GM12878 (cell line): Measurements from ENCODE around the gene SIRPD. TPM values are rescaled to one million over a fixed set of nuclear protein-coding genes. Genes with fewer than 3 reads are reported as not detected.

Experiments
- ATAC-seq: fragments of 200-7000 bp; cut with Tn5 transposase; 3 replicates; pipeline ENCODE4 v1.9.1; 2020; ENCODE audit warnings: mild to moderate bottlenecking, moderate library complexity
- BruUV-seq: library from RNA; stranded (reverse); fragments of 400-500 nt; replicated peaks from 2 replicates; lab custom pipeline; 2021; lab: Mats Ljungman, UMichigan
- CTCF ChIA-PET: fragments of 300-600 bp; sonication (Branson Sonifier 250); formaldehyde crosslinking; extraction: SDS; loops from one replicate; lab custom pipeline; 2021; ENCODE audit warnings: inconsistent platforms; lab: Yijun Ruan, JAX
- POLR2A ChIA-PET: fragments of 350-600 bp; formaldehyde crosslinking; extraction: SDS; loops from one replicate; lab custom pipeline; 2021; ENCODE audit warnings: inconsistent platforms; lab: Charles Lee
- RAD21 ChIA-PET: fragments of 300-600 bp; sonication (Branson Sonifier 250); formaldehyde crosslinking; loops from one replicate; lab custom pipeline; 2023; ENCODE audit warnings: antibody characterized with exemption; ENCODE audit not compliant: unreplicated experiment; lab: Charles Lee
- SMC1A ChIA-PET: fragments of 300-600 bp; sonication (Branson Sonifier 250); formaldehyde crosslinking; loops from one replicate; lab custom pipeline; 2023; ENCODE audit not compliant: unreplicated experiment, uncharacterized antibody; lab: Charles Lee
- DNase-seq: peaks from one replicate; pipeline ENCODE4 v3.0.0-alpha.2; 2011; ENCODE audit warnings: low read depth, low spot score
- FAIRE-seq: peaks from 3 replicates; lab custom pipeline; 2011; peaks lifted over from hg19 to GRCh38; lab: Jason Lieb, UNC
- H2AFZ ChIP-seq: 2 replicates; pipeline ENCODE4 v1.6.0; 2011; ENCODE audit warnings: low read depth, low read length, control low read depth; ENCODE audit not compliant: control insufficient read depth
- H3K27ac ChIP-seq: 2 replicates; pipeline ENCODE4 v1.5.1; 2011; ENCODE audit warnings: control low read depth; ENCODE audit not compliant: control insufficient read depth, insufficient read depth
- H3K27me3 ChIP-seq, 2 experiments: replicated peaks in 1 of 2; 2 replicates each; pipeline versions ENCODE4 v1.6.0 to v1.6.1; 2011; ENCODE audit warnings: low read length in 1 of 2; ENCODE audit not compliant: control insufficient read depth in 2 of 2, insufficient read depth in 2 of 2
- H3K36me3 ChIP-seq, 2 experiments: 2 replicates each; pipeline ENCODE4 v1.5.1; 2011; ENCODE audit warnings: low read length in 1 of 2; ENCODE audit not compliant: control insufficient read depth in 2 of 2, insufficient read depth in 2 of 2
- H3K4me1 ChIP-seq: 2 replicates; pipeline ENCODE4 v1.6.1; 2011; ENCODE audit warnings: mild to moderate bottlenecking, low read length, moderate library complexity, mixed read lengths; ENCODE audit not compliant: control insufficient read depth, insufficient read depth
- H3K4me2 ChIP-seq: 2 replicates; pipeline ENCODE4 v1.6.0; 2011; ENCODE audit warnings: control low read depth; ENCODE audit not compliant: control insufficient read depth, insufficient read depth
- H3K4me3 ChIP-seq: fragments of 200-600 bp; sonication (generic); 2 replicates; pipeline ENCODE4 v1.5.1; 2016
- H3K79me2 ChIP-seq: 2 replicates; pipeline ENCODE4 v1.6.0; 2011; ENCODE audit warnings: low read length; ENCODE audit not compliant: control insufficient read depth, insufficient read depth
- H3K9ac ChIP-seq: 2 replicates; pipeline ENCODE4 v1.8.0; 2011; ENCODE audit warnings: low read length, control low read depth, mixed read lengths; ENCODE audit not compliant: control insufficient read depth, insufficient read depth
- H3K9me3 ChIP-seq: replicated peaks from 3 replicates; pipeline ENCODE4 v1.5.1; 2011; ENCODE audit warnings: mild to moderate bottlenecking, low read length; ENCODE audit not compliant: control insufficient read depth, insufficient read depth
- H4K20me1 ChIP-seq: 2 replicates; pipeline ENCODE4 v1.6.0; 2011; ENCODE audit not compliant: control insufficient read depth, insufficient read depth
- CHD2 ChIP-seq: IDR thresholded peaks from 2 replicates; pipeline ENCODE4 v1.6.1; 2011; ENCODE audit warnings: low read depth, low read length, improper control_type of control experiment, borderline replicate concordance
- DPF2 ChIP-seq: fragments of 450-650 bp; IDR thresholded peaks from 2 replicates; pipeline ENCODE4 v1.6.1; 2017; ENCODE audit warnings: mild to moderate bottlenecking
- EZH2 ChIP-seq: IDR thresholded peaks from 2 replicates; pipeline ENCODE4 v1.6.1; 2012; ENCODE audit warnings: low read depth, mild to moderate bottlenecking, control low read depth, inconsistent platforms, low read length, borderline replicate concordance; ENCODE audit not compliant: control insufficient read depth
- IRF4 ChIP-seq: IDR thresholded peaks from 2 replicates; pipeline ENCODE4 v1.6.1; 2011; ENCODE audit warnings: low read depth, low read length
- KLF5 ChIP-seq: fragments of 450-650 bp; IDR thresholded peaks from 2 replicates; pipeline ENCODE4 v1.6.1; 2014; ENCODE audit warnings: mild to moderate bottlenecking; ENCODE audit not compliant: partially characterized antibody
- POLR2A ChIP-seq: IDR thresholded peaks from 2 replicates; pipeline ENCODE4 v1.6.1; 2011; ENCODE audit warnings: low read depth, mild to moderate bottlenecking, low read length
- RBBP5 ChIP-seq: fragments of 200-600 bp; sonication (generic); conservative IDR thresholded peaks from 2 replicates; pipeline ENCODE4 v1.6.1; 2016
- SPI1 ChIP-seq: IDR thresholded peaks from 2 replicates; pipeline ENCODE4 v1.6.1; 2011; ENCODE audit warnings: low read depth, mild to moderate bottlenecking, low read length, moderate library complexity, borderline replicate concordance; ENCODE audit not compliant: insufficient read depth
- ZNF622 ChIP-seq: fragments of 450-650 bp; IDR thresholded peaks from 2 replicates; pipeline ENCODE4 v1.6.1; 2017; ENCODE audit warnings: mild to moderate bottlenecking, inconsistent platforms
- WGBS: methylation state at CpG from one replicate; pipeline ENCODE4 v1.1.6; 2016; ENCODE audit warnings: low lambda C conversion rate; ENCODE audit not compliant: insufficient replicate concordance, insufficient coverage; ENCODE audit errors: missing lambda C conversion rate; 5-methylcytosine and 5-hydroxymethylcytosine counted together
- in situ Hi-C: fragments of 300-500 bp; cut with MboI; formaldehyde crosslinking; loops from 9 replicates; pipeline ENCODE4 v1.14.3; 2018; ENCODE audit warnings: mixed read lengths
- intact Hi-C: fragments of 100-400 bp; cut with micrococcal nuclease; formaldehyde crosslinking; loops from one replicate; pipeline ENCODE4 v1.14.2; 2022; ENCODE audit not compliant: unreplicated experiment
- polyA plus RNA-seq, 11 experiments: library from polyadenylated mRNA; depleted of rRNA in 4 of 11; unstranded in 6 of 11; stranded (reverse) in 5 of 11; fragments of >200 nt; fragmentation: Nextera tagmentation in 4 of 11; fragmentation: Illumina TruSeq in 1 of 11; extraction: Ambion mirVana in 4 of 11; extraction: Trizol in 1 of 11; gene quantifications; 1 replicate in 1 of 11; 2 replicates in 10 of 11; pipeline versions ENCODE4 v1.2.1 to v1.2.3, GENCODE V29; 2011 to 2016; ENCODE audit warnings: inconsistent platforms in 2 of 11, missing spikeins in 2 of 11, low read depth in 1 of 11
- total RNA-seq, 4 experiments: library from RNA; depleted of rRNA in 3 of 4; stranded (reverse); fragments of >200 nt in 3 of 4; fragmentation: Illumina TruSeq in 1 of 4; extraction: Trizol in 1 of 4; gene quantifications; 2 replicates each; pipeline versions ENCODE4 v1.2.1 to v1.2.3, GENCODE V29; 2013 to 2021
- TF ChIP-seq, protein P1 (sequence below): IDR thresholded peaks from 2 replicates; pipeline ENCODE4 v1.6.1; 2011; ENCODE audit warnings: borderline replicate concordance, low read depth, mild to moderate bottlenecking, moderate library complexity, low read length; ENCODE audit not compliant: insufficient read depth, poor library complexity, severe bottlenecking
- TF ChIP-seq, protein P2 (sequence below): IDR thresholded peaks from 2 replicates; pipeline ENCODE4 v1.6.1; 2011; ENCODE audit warnings: mild to moderate bottlenecking, low read depth, low read length, moderate library complexity; ENCODE audit not compliant: insufficient replicate concordance

SIRPD gene
- total and polyA plus RNA-seq, 10 of the 15 experiments (the other 5 are each of a cell fraction or from before 2014, with no cell fraction given), result 0.10 to 1.6 (median 0.88) TPM

GRCh38 chr20:1526310-1526709, 31.2 kb downstream of the SIRPD start:
- no peaks in the 10 kb centered on the region for H3K79me2 ChIP-seq
- no peaks in the 10 kb centered on the region for H3K36me3 ChIP-seq
- no peak overlapping the region for H2AFZ ChIP-seq
- H3K9ac ChIP-seq, result no peak overlapping the region
- no peak for FAIRE-seq
- peaks cover 3% of the 10 kb centered on the region; the same call in 1 of the 3 replicates for H3K9me3 ChIP-seq
- no peak overlapping the region for H3K4me3 ChIP-seq
- no peak overlapping the region for H3K4me2 ChIP-seq
- H4K20me1 ChIP-seq, result no peaks in the 10 kb centered on the region
- H3K4me1 ChIP-seq, result peaks cover 3% of the 10 kb centered on the region; the same call in 1 of the 2 replicates
- H3K27ac ChIP-seq, result no peak overlapping the region
- TF ChIP-seq SPI1 (peak; percentile 22; the same call in 1 of the 2 replicates), RBBP5 (no peak)
- ATAC-seq, result no peak
- CTCF ChIA-PET, result interaction anchor here (1.2 to 3.6 kb wide), 3 partner anchors 23 to 251 kb away, joined by 3 to 11 read pairs (median 4); no protein-coding TSS in a partner anchor
- WGBS, result 0% methylated on average over 1 of the region's 1 CpG
- intact Hi-C loops, result no loop called here
- H3K27me3 ChIP-seq, result peaks cover 0 to 3% of the 10 kb centered on the region in 2 experiments; a peak in 2 of 4 replicates
- no TSS peak for BruUV-seq
- RAD21 ChIA-PET, result no interaction called here
- SMC1A ChIA-PET, result no interaction called here
- POLR2A ChIA-PET, result no interaction called here
- no peak for DNase-seq
- in situ Hi-C loops, result no loop called here

GRCh38 chr20:1524004-1524403, 33.5 kb downstream of the SIRPD start:
- DNase-seq, result no peak
- no peaks in the 10 kb centered on the region for H4K20me1 ChIP-seq
- no TSS peak for BruUV-seq
- H3K79me2 ChIP-seq, result no peaks in the 10 kb centered on the region
- no peaks in the 10 kb centered on the region for H3K36me3 ChIP-seq
- peaks cover 3% of the 10 kb centered on the region; the same call in 1 of the 3 replicates for H3K9me3 ChIP-seq
- ATAC-seq, result peak; percentile 83
- ChIA-PET RAD21 (no interaction called here), POLR2A (interaction anchor here (0.7 kb wide), 1 partner anchor 253 kb away, joined by 3 read pairs; no protein-coding TSS in a partner anchor), SMC1A (no interaction called here), CTCF (interaction anchor here (2.6 to 3.1 kb wide), 2 partner anchors 15 to 21 kb away, joined by 14 to 17 read pairs; no protein-coding TSS in a partner anchor)
- peaks cover 5% of the 10 kb centered on the region; the same call in 1 of the 2 replicates for H3K4me1 ChIP-seq
- H3K4me2 ChIP-seq, result peak overlapping the region; percentile 48; the same call in 1 of the 2 replicates
- no peak for FAIRE-seq
- no peak overlapping the region for H3K9ac ChIP-seq
- H3K27ac ChIP-seq, result no peak overlapping the region
- 6% methylated on average over 4 of the region's 4 CpGs for WGBS
- no peak overlapping the region for H3K4me3 ChIP-seq
- intact Hi-C loops (no loop called here), in situ Hi-C loops (no loop called here)
- no peak overlapping the region for H2AFZ ChIP-seq
- H3K27me3 ChIP-seq, result no peaks in the 10 kb centered on the region; a peak in 1 of 4 replicates
- TF ChIP-seq ZNF622 (no peak), POLR2A (no peak), CHD2 (no peak), KLF5 (no peak), EZH2 (no peak), DPF2 (peak; percentile 94), IRF4 (peak; percentile 64; the same call in 1 of the 2 replicates)
- TF ChIP-seq, protein P1, sequence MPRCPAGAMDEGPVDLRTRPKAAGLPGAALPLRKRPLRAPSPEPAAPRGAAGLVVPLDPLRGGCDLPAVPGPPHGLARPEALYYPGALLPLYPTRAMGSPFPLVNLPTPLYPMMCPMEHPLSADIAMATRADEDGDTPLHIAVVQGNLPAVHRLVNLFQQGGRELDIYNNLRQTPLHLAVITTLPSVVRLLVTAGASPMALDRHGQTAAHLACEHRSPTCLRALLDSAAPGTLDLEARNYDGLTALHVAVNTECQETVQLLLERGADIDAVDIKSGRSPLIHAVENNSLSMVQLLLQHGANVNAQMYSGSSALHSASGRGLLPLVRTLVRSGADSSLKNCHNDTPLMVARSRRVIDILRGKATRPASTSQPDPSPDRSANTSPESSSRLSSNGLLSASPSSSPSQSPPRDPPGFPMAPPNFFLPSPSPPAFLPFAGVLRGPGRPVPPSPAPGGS, result no peak
- TF ChIP-seq, protein P2, sequence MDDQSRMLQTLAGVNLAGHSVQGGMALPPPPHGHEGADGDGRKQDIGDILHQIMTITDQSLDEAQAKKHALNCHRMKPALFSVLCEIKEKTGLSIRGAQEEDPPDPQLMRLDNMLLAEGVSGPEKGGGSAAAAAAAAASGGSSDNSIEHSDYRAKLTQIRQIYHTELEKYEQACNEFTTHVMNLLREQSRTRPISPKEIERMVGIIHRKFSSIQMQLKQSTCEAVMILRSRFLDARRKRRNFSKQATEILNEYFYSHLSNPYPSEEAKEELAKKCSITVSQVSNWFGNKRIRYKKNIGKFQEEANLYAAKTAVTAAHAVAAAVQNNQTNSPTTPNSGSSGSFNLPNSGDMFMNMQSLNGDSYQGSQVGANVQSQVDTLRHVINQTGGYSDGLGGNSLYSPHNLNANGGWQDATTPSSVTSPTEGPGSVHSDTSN, result peak; percentile 57
